Renal pelvis (tissue), 3 donors: ENCODE measurements around the gene ANTKMT. TPM values are rescaled to one million over a fixed set of nuclear protein-coding genes. Genes with fewer than 3 reads are reported as not detected.

ENCODE experiments used
- polyA plus RNA-seq, 3 donors: library from polyadenylated mRNA; unstranded; fragments of 120-200 nt; gene quantifications; one replicate each; pipeline ENCODE4 v1.2.1, GENCODE V29; 2013; ENCODE audit not compliant: insufficient read length in 3 of 3

ANTKMT gene
- polyA plus RNA-seq, 3 donors, result 18.9 to 24.3 (median 22.5) TPM

Other genes starting within 250 kb of the ANTKMT start
- 10 to 100 TPM; 33.2 to 40.3 (median 36.7) TPM for gene CAPN15, start 193.4 kb upstream of the ANTKMT start, polyA plus RNA-seq
- 10 to 100 TPM; 16.0 to 17.8 (median 16.5) TPM for gene PRR35, start 160.8 kb upstream of the ANTKMT start, polyA plus RNA-seq
- 1 to 10 TPM; 9.0 to 9.6 (median 9.3) TPM for gene NHLRC4, start 154.1 kb upstream of the ANTKMT start, polyA plus RNA-seq
- 10 to 100 TPM; 67.1 to 99.6 (median 85.4) TPM for gene PIGQ, start 151.2 kb upstream of the ANTKMT start, polyA plus RNA-seq
- 10 to 100 TPM; 24.5 to 33.9 (median 24.6) TPM for gene RAB40C, start 131.1 kb upstream of the ANTKMT start, polyA plus RNA-seq
- gene WFIKKN1, start 90.2 kb upstream of the ANTKMT start, polyA plus RNA-seq, result 1 to 10 TPM; 2.2 to 2.8 (median 2.3) TPM
- 10 to 100 TPM; 51.4 to 71.5 (median 67.8) TPM for gene METTL26, start 84.8 kb upstream of the ANTKMT start, polyA plus RNA-seq
- gene MCRIP2, start 79.3 kb upstream of the ANTKMT start, polyA plus RNA-seq, result 10 to 100 TPM; 25.5 to 27.4 (median 25.7) TPM
- gene WDR90, start 71.8 kb upstream of the ANTKMT start, polyA plus RNA-seq, result 10 to 100 TPM; 44.3 to 67.4 (median 52.0) TPM
- gene RHOT2, start 53.0 kb upstream of the ANTKMT start, polyA plus RNA-seq, result 100 to 1,000 TPM in 1 of 3 donors, 10 to 100 TPM in 2; 85.9 to 117 (median 97.9) TPM
- 1 to 10 TPM; 1.6 to 2.5 (median 1.8) TPM for gene RHBDL1, start 45.5 kb upstream of the ANTKMT start, polyA plus RNA-seq
- gene STUB1, start 40.7 kb upstream of the ANTKMT start, polyA plus RNA-seq, result 100 to 1,000 TPM; 109 to 133 (median 128) TPM
- 10 to 100 TPM; 75.1 to 80.9 (median 75.2) TPM for gene JMJD8, start 36.8 kb upstream of the ANTKMT start, polyA plus RNA-seq
- 10 to 100 TPM; 14.6 to 16.3 (median 15.4) TPM for gene WDR24, start 30.7 kb upstream of the ANTKMT start, polyA plus RNA-seq
- gene FBXL16, start 15.3 kb upstream of the ANTKMT start, polyA plus RNA-seq, result 1 to 10 TPM; 1.1 to 2.8 (median 1.9) TPM
- gene METRN, start 6.0 kb upstream of the ANTKMT start, polyA plus RNA-seq, result 10 to 100 TPM in 2 of 3 donors, 1 to 10 TPM in 1; 7.3 to 16.0 (median 12.8) TPM
- gene CCDC78, start 5.3 kb downstream of the ANTKMT start, polyA plus RNA-seq, result 1 to 10 TPM; 2.5 to 4.8 (median 3.6) TPM
- 1 to 10 TPM; 4.6 to 8.5 (median 4.8) TPM for gene HAGHL, start 6.0 kb downstream of the ANTKMT start, polyA plus RNA-seq
- 10 to 100 TPM; 27.1 to 34.9 (median 27.3) TPM for gene CIAO3, start 19.9 kb downstream of the ANTKMT start, polyA plus RNA-seq
- gene MSLN, start 39.6 kb downstream of the ANTKMT start, polyA plus RNA-seq, result 10 to 100 TPM; 12.9 to 21.3 (median 17.4) TPM
- 10 to 100 TPM; 13.5 to 19.3 (median 18.6) TPM for gene RPUSD1, start 67.2 kb downstream of the ANTKMT start, polyA plus RNA-seq
- gene CHTF18, start 67.5 kb downstream of the ANTKMT start, polyA plus RNA-seq, result 10 to 100 TPM; 31.8 to 34.3 (median 32.0) TPM
- gene GNG13, start 79.6 kb downstream of the ANTKMT start, polyA plus RNA-seq, result under 1 TPM; 0.39 to 0.47 (median 0.41) TPM
- 10 to 100 TPM; 17.9 to 26.7 (median 22.0) TPM for gene LMF1, start 249.8 kb downstream of the ANTKMT start, polyA plus RNA-seq